Measurements from ENCODE around the gene NEIL1.
"Not testable (repeated sequence)": the region's sequence is repeated elsewhere in the genome, so short reads cannot be mapped to it uniquely, and the experiment has no call there.

NEIL1 gene

GRCh38 chr15:75314552-75315290 is 32.1 kb upstream of the NEIL1 start:
- 0 out of 2 replicates have a peak, but pooled peaks cover under 1% of the 10 kb centered on the region for H3K27me3 ChIP-seq (ENCODE audit: insufficient read depth, low read length)
- no peak overlapping the region for H3K27ac ChIP-seq (ENCODE audit: low read length)
- H3K9me3 ChIP-seq (ENCODE audit: insufficient read depth, low read depth, low read length): no peaks in the 10 kb centered on the region
- H3K9ac ChIP-seq (ENCODE audit: low read depth, low read length): no peak overlapping the region
- no peaks in the 10 kb centered on the region for H3K4me1 ChIP-seq (ENCODE audit: insufficient read depth, low read length)
- H3K4me3 ChIP-seq (ENCODE audit: low read length): no peak overlapping the region
- H3K36me3 ChIP-seq (ENCODE audit: insufficient read depth, low read depth, low read length): no peaks in the 10 kb centered on the region

GRCh38 chr15:75319231-75319897 is 27.5 kb upstream of the NEIL1 start:
- H3K9ac ChIP-seq (ENCODE audit: low read depth, low read length); H3K4me1 ChIP-seq (ENCODE audit: insufficient read depth, low read length); H3K4me3 ChIP-seq (ENCODE audit: low read length); H3K27ac ChIP-seq (ENCODE audit: low read length); H3K9me3 ChIP-seq (ENCODE audit: insufficient read depth, low read depth, low read length); H3K36me3 ChIP-seq (ENCODE audit: insufficient read depth, low read depth, low read length); H3K27me3 ChIP-seq (ENCODE audit: insufficient read depth, low read length): not testable (repeated sequence)

- Histone ChIP-seq H3K9ac (ENCODE audit: low read depth, low read length) (no peak overlapping the region), H3K27ac (ENCODE audit: low read length) (no peak overlapping the region), H3K9me3 (ENCODE audit: insufficient read depth, low read depth, low read length) (no peaks in the 10 kb centered on the region), H3K36me3 (ENCODE audit: insufficient read depth, low read depth, low read length) (no peaks in the 10 kb centered on the region), H3K27me3 (ENCODE audit: insufficient read depth, low read length) (peaks cover 7% of the 10 kb centered on the region), H3K4me1 (ENCODE audit: insufficient read depth, low read length) (no peaks in the 10 kb centered on the region), H3K4me3 (ENCODE audit: low read length) (no peak overlapping the region)
Observed at GRCh38 chr15:75321711-75322110, 25.1 kb upstream of the NEIL1 start.

- no peak overlapping the region for H3K27ac ChIP-seq (ENCODE audit: low read length)
- H3K9me3 ChIP-seq (ENCODE audit: insufficient read depth, low read depth, low read length): no peaks in the 10 kb centered on the region
- no peaks in the 10 kb centered on the region for H3K4me1 ChIP-seq (ENCODE audit: insufficient read depth, low read length)
- no peaks in the 10 kb centered on the region for H3K36me3 ChIP-seq (ENCODE audit: insufficient read depth, low read depth, low read length)
- H3K9ac ChIP-seq (ENCODE audit: low read depth, low read length): no peak overlapping the region
- peaks cover 7% of the 10 kb centered on the region for H3K27me3 ChIP-seq (ENCODE audit: insufficient read depth, low read length)
- no peak overlapping the region for H3K4me3 ChIP-seq (ENCODE audit: low read length)
Observed at GRCh38 chr15:75325922-75326321, 20.9 kb upstream of the NEIL1 start.

- no peaks in the 10 kb centered on the region for H3K36me3 ChIP-seq (ENCODE audit: insufficient read depth, low read depth, low read length)
- H3K4me3 ChIP-seq (ENCODE audit: low read length): no peak overlapping the region
- H3K4me1 ChIP-seq (ENCODE audit: insufficient read depth, low read length): no peaks in the 10 kb centered on the region
- no peak overlapping the region for H3K27ac ChIP-seq (ENCODE audit: low read length)
- H3K9me3 ChIP-seq (ENCODE audit: insufficient read depth, low read depth, low read length): no peaks in the 10 kb centered on the region
- H3K27me3 ChIP-seq (ENCODE audit: insufficient read depth, low read length): peaks cover 3% of the 10 kb centered on the region; the same call in 1 of the 2 replicates
- no peak overlapping the region for H3K9ac ChIP-seq (ENCODE audit: low read depth, low read length)
Observed at GRCh38 chr15:75327005-75327404, 19.8 kb upstream of the NEIL1 start.

GRCh38 chr15:75327491-75327890 is 19.3 kb upstream of the NEIL1 start:
- no peak overlapping the region for H3K4me3 ChIP-seq (ENCODE audit: low read length)
- H3K9ac ChIP-seq (ENCODE audit: low read depth, low read length): no peak overlapping the region
- no peaks in the 10 kb centered on the region for H3K36me3 ChIP-seq (ENCODE audit: insufficient read depth, low read depth, low read length)
- H3K27me3 ChIP-seq (ENCODE audit: insufficient read depth, low read length): no peaks in the 10 kb centered on the region
- no peak overlapping the region for H3K27ac ChIP-seq (ENCODE audit: low read length)
- H3K4me1 ChIP-seq (ENCODE audit: insufficient read depth, low read length): no peaks in the 10 kb centered on the region
- H3K9me3 ChIP-seq (ENCODE audit: insufficient read depth, low read depth, low read length): no peaks in the 10 kb centered on the region

GRCh38 chr15:75328493-75329314 is 18.1 kb upstream of the NEIL1 start:
- H3K36me3 ChIP-seq (ENCODE audit: insufficient read depth, low read depth, low read length): no peaks in the 10 kb centered on the region
- H3K27ac ChIP-seq (ENCODE audit: low read length): no peak overlapping the region
- H3K9ac ChIP-seq (ENCODE audit: low read depth, low read length): no peak overlapping the region
- H3K4me3 ChIP-seq (ENCODE audit: low read length): no peak overlapping the region
- no peaks in the 10 kb centered on the region for H3K4me1 ChIP-seq (ENCODE audit: insufficient read depth, low read length)
- H3K27me3 ChIP-seq (ENCODE audit: insufficient read depth, low read length): no peaks in the 10 kb centered on the region
- no peaks in the 10 kb centered on the region for H3K9me3 ChIP-seq (ENCODE audit: insufficient read depth, low read depth, low read length)

- H3K27me3 ChIP-seq (ENCODE audit: insufficient read depth, low read length): no peaks in the 10 kb centered on the region
- no peaks in the 10 kb centered on the region for H3K9me3 ChIP-seq (ENCODE audit: insufficient read depth, low read depth, low read length)
- H3K9ac ChIP-seq (ENCODE audit: low read depth, low read length): no peak overlapping the region
- no peaks in the 10 kb centered on the region for H3K36me3 ChIP-seq (ENCODE audit: insufficient read depth, low read depth, low read length)
- no peak overlapping the region for H3K27ac ChIP-seq (ENCODE audit: low read length)
- H3K4me3 ChIP-seq (ENCODE audit: low read length): no peak overlapping the region
- no peaks in the 10 kb centered on the region for H3K4me1 ChIP-seq (ENCODE audit: insufficient read depth, low read length)
Observed at GRCh38 chr15:75329571-75329970, 17.3 kb upstream of the NEIL1 start.

GRCh38 chr15:75332093-75332492 is 14.7 kb upstream of the NEIL1 start:
- H3K4me1 ChIP-seq (ENCODE audit: insufficient read depth, low read length); H3K4me3 ChIP-seq (ENCODE audit: low read length); H3K9ac ChIP-seq (ENCODE audit: low read depth, low read length): not testable (repeated sequence)

GRCh38 chr15:75333654-75334419 is 13.0 kb upstream of the NEIL1 start:
- not testable (repeated sequence) for H3K9me3 ChIP-seq (ENCODE audit: insufficient read depth, low read depth, low read length); H3K27me3 ChIP-seq (ENCODE audit: insufficient read depth, low read length); H3K36me3 ChIP-seq (ENCODE audit: insufficient read depth, low read depth, low read length); H3K9ac ChIP-seq (ENCODE audit: low read depth, low read length); H3K27ac ChIP-seq (ENCODE audit: low read length); H3K4me1 ChIP-seq (ENCODE audit: insufficient read depth, low read length); H3K4me3 ChIP-seq (ENCODE audit: low read length)

More at GRCh38 chr15:75332093-75332492, 14.7 kb upstream of the NEIL1 start:
- H3K36me3 ChIP-seq (ENCODE audit: insufficient read depth, low read depth, low read length); H3K9me3 ChIP-seq (ENCODE audit: insufficient read depth, low read depth, low read length); H3K27ac ChIP-seq (ENCODE audit: low read length); H3K27me3 ChIP-seq (ENCODE audit: insufficient read depth, low read length): not testable (repeated sequence)

- peaks cover 4% of the 10 kb centered on the region; the same call in 1 of the 2 replicates for H3K4me1 ChIP-seq (ENCODE audit: insufficient read depth, low read length)
- no peaks in the 10 kb centered on the region for H3K27me3 ChIP-seq (ENCODE audit: insufficient read depth, low read length)
- H3K9ac ChIP-seq (ENCODE audit: low read depth, low read length): peak overlapping the region; percentile 99; the same call in 1 of the 2 replicates
- peaks cover 12% of the 10 kb centered on the region for H3K36me3 ChIP-seq (ENCODE audit: insufficient read depth, low read depth, low read length)
- H3K4me3 ChIP-seq (ENCODE audit: low read length): peak overlapping the region; percentile 98
- H3K9me3 ChIP-seq (ENCODE audit: insufficient read depth, low read depth, low read length): no peaks in the 10 kb centered on the region
- H3K27ac ChIP-seq (ENCODE audit: low read length): peak overlapping the region; percentile 26
Observed at GRCh38 chr15:75335313-75335704, 11.5 kb upstream of the NEIL1 start.
